SKM-1 (cell line): ENCODE measurements around the gene SLC22A31.
A peak's percentile ranks its signal among the peaks of the same experiment; 100 is the strongest.
"Not testable (repeated sequence)": the region's sequence is repeated elsewhere in the genome, so short reads cannot be mapped to it uniquely, and the experiment has no call there.

Experiments
- DNase-seq: peaks from one replicate; lab custom pipeline; 2025; ENCODE audit not compliant: unreplicated experiment; lab: John Stamatoyannopoulos, UW

Gene SLC22A31

GRCh38 chr16:89200124-89200849 lies at the start of gene SLC22A31:
SLC22A31 (minus strand) TSS chr16:89200537; CDS start chr16:89200501, 36 bp downstream.
- DNase-seq, result no peak

- no peak for DNase-seq
Observed at GRCh38 chr16:89248196-89248982, 48.1 kb upstream of the SLC22A31 start.

GRCh38 chr16:89247734-89248075 lies 47.4 kb upstream of the SLC22A31 start:
- DNase-seq, result not testable (repeated sequence)

GRCh38 chr16:89246903-89247733 lies 46.8 kb upstream of the SLC22A31 start:
- DNase-seq, result peak; percentile 62

- no peak for DNase-seq
Observed at GRCh38 chr16:89246383-89246902, 46.1 kb upstream of the SLC22A31 start.

GRCh38 chr16:89244754-89245153 lies 44.4 kb upstream of the SLC22A31 start:
- DNase-seq, result no peak

- not testable (repeated sequence) for DNase-seq
Observed at GRCh38 chr16:89244264-89244663, 43.9 kb upstream of the SLC22A31 start.

GRCh38 chr16:89243664-89244063 lies 43.3 kb upstream of the SLC22A31 start:
- DNase-seq, result no peak

- DNase-seq, result no peak
Observed at GRCh38 chr16:89242795-89243200, 42.5 kb upstream of the SLC22A31 start.

- DNase-seq, result peak; percentile 28
Observed at GRCh38 chr16:89241187-89242007, 41.1 kb upstream of the SLC22A31 start.

GRCh38 chr16:89237733-89238132 lies 37.4 kb upstream of the SLC22A31 start:
- DNase-seq, result no peak

- DNase-seq, result peak; percentile 52
Observed at GRCh38 chr16:89233678-89234490, 33.5 kb upstream of the SLC22A31 start.

GRCh38 chr16:89232107-89232506 lies 31.8 kb upstream of the SLC22A31 start:
- no peak for DNase-seq

- no peak for DNase-seq
Observed at GRCh38 chr16:89230255-89230654, 29.9 kb upstream of the SLC22A31 start.

- DNase-seq, result no peak
Observed at GRCh38 chr16:89224665-89225064, 24.3 kb upstream of the SLC22A31 start.

GRCh38 chr16:89222931-89223330 lies 22.6 kb upstream of the SLC22A31 start:
- no peak for DNase-seq

GRCh38 chr16:89221604-89222003 lies 21.3 kb upstream of the SLC22A31 start:
- DNase-seq, result no peak

GRCh38 chr16:89219365-89219764 lies 19.0 kb upstream of the SLC22A31 start:
- no peak for DNase-seq

GRCh38 chr16:89217388-89218191 lies 17.3 kb upstream of the SLC22A31 start, which contains the start of gene ZNF778:
ZNF778 (plus strand) TSS chr16:89217703; CDS start chr16:89221128, 3,425 bp downstream.
- DNase-seq, result peak; percentile 84
